Ovary (tissue), 9 donors: ENCODE results near the gene CACNA1C. TPM values are rescaled to one million over a fixed set of nuclear protein-coding genes. Genes with fewer than 3 reads are reported as not detected.
A peak's percentile ranks its signal among the peaks of the same experiment; 100 is the strongest.

Experiments used
- DNase-seq, 5 donors: peaks; one replicate each; pipeline ENCODE4 v3.0.0-alpha.2; 2019 to 2020
- H3K27ac ChIP-seq, 2 donors: fragments of 200-600 bp; one replicate each; pipeline versions ENCODE4 v1.5.1 to v1.8.0; 2019 to 2022
- H3K27me3 ChIP-seq: fragments of 200-600 bp; one replicate; pipeline ENCODE4 v1.8.0; 2022
- H3K36me3 ChIP-seq: fragments of 200-600 bp; sonication (generic); one replicate; pipeline ENCODE4 v1.5.1; 2019
- H3K4me1 ChIP-seq: one replicate; pipeline ENCODE4 v1.8.1; 2013; ENCODE audit warnings: mild to moderate bottlenecking, moderate library complexity; ENCODE audit not compliant: insufficient read depth
- H3K4me3 ChIP-seq: fragments of 200-600 bp; sonication (generic); one replicate; pipeline ENCODE4 v1.5.1; 2017
- H3K9me3 ChIP-seq, 2 donors: fragments of 200-600 bp in 1 of 2; sonication (generic) in 1 of 2; one replicate each; pipeline versions ENCODE4 v1.5.1 to v1.8.1; 2013 to 2019; ENCODE audit warnings: mild to moderate bottlenecking in 1 of 2, moderate library complexity in 1 of 2
- EP300 ChIP-seq: sonication (generic); formaldehyde crosslinking; IDR thresholded peaks from one replicate; pipeline ENCODE4 v1.6.1; 2017; ENCODE audit warnings: antibody characterized with exemption
- POLR2A ChIP-seq: fragments of 450-650 bp; IDR thresholded peaks from one replicate; pipeline ENCODE4 v1.6.1; 2017; ENCODE audit warnings: antibody characterized with exemption, mild to moderate bottlenecking, moderate library complexity
- WGBS, 3 donors: extraction: QIAGEN DNeasy Blood & Tissue Kit in 1 of 3; methylation state at CpG; one replicate each; pipeline versions ENCODE4 v1.1.5 to v1.1.7; 2013 to 2017; 5-methylcytosine and 5-hydroxymethylcytosine counted together
- intact Hi-C, 4 donors: fragments of 100-400 bp; cut with DNase I; formaldehyde crosslinking; loops; one replicate each; pipeline versions ENCODE4 v1.11.0 to v1.15.1; 2022 to 2023
- polyA plus RNA-seq, 2 donors: library from polyadenylated mRNA; stranded (reverse); fragments of 200-250 nt in 1 of 2; fragments of 350-450 nt in 1 of 2; fragmentation: Illumina TruSeq in 1 of 2; extraction: RNeasy Lipid Tissue Mini Kit (QIAGEN cat#74804) in 1 of 2; gene quantifications; one replicate each; pipeline ENCODE4 v1.2.3, GENCODE V29; 2013 to 2014
- total RNA-seq, 7 donors: library from RNA; depleted of rRNA in 2 of 7; stranded (reverse); fragments of >200 nt in 2 of 7; fragmentation: NEBNext Ultra II Directional in 3 of 7; extraction: Animal tissue kit (Norgen Biotek cat#: 25700) in 3 of 7; gene quantifications; one replicate each; pipeline versions ENCODE4 v1.1.0 to v1.2.4, GENCODE V29; 2016 to 2023
- TF ChIP-seq, protein P1 (sequence below), 3 donors: fragments of 450-650 bp in 2 of 3; fragments of 200-600 bp in 1 of 3; IDR thresholded peaks; one replicate each; pipeline versions ENCODE4 v1.5.1 to v1.8.0; 2016 to 2022; ENCODE audit warnings: antibody characterized with exemption in 3 of 3, mild to moderate bottlenecking in 1 of 3
- donor health status: DM: no; HTN: no; CAD: no; lungs with moderate emphysema.
- donor health status: DM: no; HTN: no; CAD: no.
- donor health status: Bipolar disorder and iron deficiency.
- donor health status: DM: yes; HTN: yes; CAD: no.
- donor health status: DM: no; HTN: no; CAD: no.
- donor health status: DM: yes; HTN: yes; CAD: no.

The CACNA1C gene
- total and polyA plus RNA-seq, 9 donors: 2.2 to 8.3 (median 3.7) TPM

DNA sequence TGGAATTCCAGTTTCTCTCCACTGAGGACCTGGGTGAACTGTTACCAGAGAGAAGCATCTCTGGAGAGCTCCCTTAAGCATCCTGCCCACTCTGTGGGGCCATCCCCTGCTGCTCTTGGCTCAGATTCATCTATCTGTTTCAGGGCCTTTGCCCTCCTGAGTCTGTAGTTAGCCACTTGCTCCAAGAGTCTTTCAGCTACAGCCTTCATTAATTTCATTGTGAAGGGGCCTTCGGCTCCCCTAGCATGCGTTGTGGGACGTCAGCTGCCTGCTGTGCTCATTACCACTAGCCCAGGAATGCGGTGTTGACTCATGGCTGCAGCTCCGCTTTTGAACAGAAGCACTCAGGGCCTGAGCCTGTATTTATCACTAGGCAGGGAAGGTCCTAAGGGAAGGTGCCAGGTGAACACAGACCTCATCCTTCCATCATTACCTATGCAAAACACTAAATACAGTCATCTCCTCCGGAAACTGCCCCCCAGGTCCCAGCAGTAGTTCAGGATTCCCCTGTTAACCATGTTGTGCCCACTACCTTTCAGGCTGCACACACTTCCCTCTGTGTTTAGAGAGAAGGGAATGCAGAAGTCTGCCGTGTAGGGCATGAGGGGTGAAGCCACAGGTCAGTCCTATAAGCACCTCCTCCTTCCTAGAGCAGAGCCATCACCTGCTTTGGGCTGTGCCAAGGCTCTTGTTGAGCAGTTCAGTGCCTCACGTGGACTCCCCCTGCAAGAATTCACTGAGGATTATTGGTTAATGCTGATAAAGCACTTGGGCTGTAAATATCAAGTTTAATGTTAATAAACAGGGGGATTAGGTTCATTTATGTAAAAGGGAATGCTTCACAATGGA lies 191.4 kb downstream of the CACNA1C start:
- 30 to 58% (median 33%) methylated on average over 8 of the region's 8 CpGs for whole genome bisulfite sequencing, 3 donors
- DNase-seq: peak in 1 of 5 donors; percentile 33
- Histone ChIP-seq H3K4me1 (no peaks in the 10 kb centered on the region), H3K27me3 (no peaks in the 10 kb centered on the region), H3K36me3 (no peaks in the 10 kb centered on the region), H3K27ac (no peak overlapping the region), H3K4me3 (no peak overlapping the region), H3K9me3 (no peaks in the 10 kb centered on the region)
- TF ChIP-seq POLR2A: no peak
- TF ChIP-seq EP300: no peak
- TF ChIP-seq, protein P1, sequence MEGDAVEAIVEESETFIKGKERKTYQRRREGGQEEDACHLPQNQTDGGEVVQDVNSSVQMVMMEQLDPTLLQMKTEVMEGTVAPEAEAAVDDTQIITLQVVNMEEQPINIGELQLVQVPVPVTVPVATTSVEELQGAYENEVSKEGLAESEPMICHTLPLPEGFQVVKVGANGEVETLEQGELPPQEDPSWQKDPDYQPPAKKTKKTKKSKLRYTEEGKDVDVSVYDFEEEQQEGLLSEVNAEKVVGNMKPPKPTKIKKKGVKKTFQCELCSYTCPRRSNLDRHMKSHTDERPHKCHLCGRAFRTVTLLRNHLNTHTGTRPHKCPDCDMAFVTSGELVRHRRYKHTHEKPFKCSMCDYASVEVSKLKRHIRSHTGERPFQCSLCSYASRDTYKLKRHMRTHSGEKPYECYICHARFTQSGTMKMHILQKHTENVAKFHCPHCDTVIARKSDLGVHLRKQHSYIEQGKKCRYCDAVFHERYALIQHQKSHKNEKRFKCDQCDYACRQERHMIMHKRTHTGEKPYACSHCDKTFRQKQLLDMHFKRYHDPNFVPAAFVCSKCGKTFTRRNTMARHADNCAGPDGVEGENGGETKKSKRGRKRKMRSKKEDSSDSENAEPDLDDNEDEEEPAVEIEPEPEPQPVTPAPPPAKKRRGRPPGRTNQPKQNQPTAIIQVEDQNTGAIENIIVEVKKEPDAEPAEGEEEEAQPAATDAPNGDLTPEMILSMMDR (IDR thresholded peaks at IDR 0.05): no peak
- intact Hi-C loops: no loop called here

DNA sequence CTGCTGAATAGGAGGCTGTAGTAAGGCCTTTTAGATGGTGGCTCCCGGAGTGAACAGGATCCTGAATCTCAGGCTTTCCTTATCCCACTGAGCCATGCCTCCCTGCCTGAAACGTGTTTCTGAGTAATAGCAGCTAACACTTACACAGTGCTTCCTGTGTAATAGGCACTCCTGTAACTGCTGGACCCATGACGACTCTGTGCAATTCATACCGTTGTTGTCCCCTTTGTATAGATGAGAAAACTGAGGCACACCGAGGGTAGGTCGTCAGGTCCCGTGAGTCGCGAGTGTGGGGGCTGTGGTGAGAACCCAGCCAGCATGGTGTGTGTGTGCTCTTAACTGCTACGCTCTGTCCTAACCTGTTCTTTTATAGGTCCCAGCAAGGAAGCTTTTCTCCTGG lies 193.6 kb downstream of the CACNA1C start:
- intact Hi-C loops: no loop called here
- Histone ChIP-seq H3K27ac (no peak overlapping the region), H3K36me3 (no peaks in the 10 kb centered on the region), H3K4me3 (no peak overlapping the region), H3K4me1 (no peaks in the 10 kb centered on the region), H3K27me3 (no peaks in the 10 kb centered on the region), H3K9me3 (no peaks in the 10 kb centered on the region)
- DNase-seq: no peak
- 83 to 88% (median 84%) methylated on average over 10 of the region's 10 CpGs for WGBS, 3 donors
- TF ChIP-seq, protein P1 (IDR thresholded peaks at IDR 0.05): no peak
- TF ChIP-seq EP300 (no peak), POLR2A (no peak)

DNA sequence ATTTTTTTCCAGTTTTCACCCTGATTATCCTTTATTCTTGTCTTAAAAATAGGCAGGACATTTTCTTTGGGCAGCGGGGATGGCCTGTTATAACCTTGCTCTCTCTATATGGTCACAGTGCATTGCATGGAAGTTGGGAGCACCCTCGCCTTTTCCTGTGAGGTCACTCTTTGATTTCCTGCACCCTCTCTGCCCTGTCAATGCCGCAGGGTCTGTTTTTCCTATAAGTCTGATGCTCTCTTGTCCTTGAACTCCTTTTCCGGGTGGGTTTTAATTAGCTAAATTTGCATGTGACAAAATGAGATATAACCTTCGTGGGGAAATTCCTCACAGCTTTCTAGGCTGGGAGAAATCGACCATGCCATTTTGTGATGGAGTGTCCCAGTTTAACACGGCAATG lies 194.3 kb downstream of the CACNA1C start:
- intact Hi-C loops: no loop called here
- H3K4me1 ChIP-seq: no peaks in the 10 kb centered on the region
- no peaks in the 10 kb centered on the region for H3K36me3 ChIP-seq
- no peak overlapping the region for H3K27ac ChIP-seq
- 74 to 83% (median 75%) methylated on average over 7 of the region's 7 CpGs for WGBS, 3 donors
- no peak for TF ChIP-seq EP300
- no peak for TF ChIP-seq POLR2A
- TF ChIP-seq, protein P1 (IDR thresholded peaks at IDR 0.05): no peak
- no peaks in the 10 kb centered on the region for H3K27me3 ChIP-seq
- no peak for DNase-seq
- no peaks in the 10 kb centered on the region for H3K9me3 ChIP-seq
- no peak overlapping the region for H3K4me3 ChIP-seq

DNA sequence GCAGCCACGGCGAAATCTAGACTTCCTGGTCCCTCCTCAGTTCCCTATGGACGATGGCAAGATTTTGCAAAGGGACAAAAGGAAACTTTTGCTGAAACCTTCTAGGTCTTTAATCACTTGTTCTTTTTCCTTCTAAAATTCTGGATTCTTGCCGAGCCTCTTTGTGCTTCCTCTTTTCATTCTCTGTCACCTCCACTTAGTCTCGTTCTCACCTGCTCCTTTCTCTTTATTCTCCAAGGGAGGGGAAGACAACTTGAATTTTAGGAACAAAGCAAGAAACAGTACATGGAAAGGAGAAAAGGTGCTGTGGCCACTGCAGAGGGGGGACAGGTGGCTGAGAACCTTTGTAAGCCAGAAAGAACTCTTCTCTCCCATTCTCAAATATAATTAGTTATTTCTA lies 194.8 kb downstream of the CACNA1C start:
- no peak for TF ChIP-seq POLR2A
- TF ChIP-seq, protein P1 (IDR thresholded peaks at IDR 0.05): no peak
- TF ChIP-seq EP300: no peak
- no peaks in the 10 kb centered on the region for H3K4me1 ChIP-seq
- H3K27ac ChIP-seq: no peak overlapping the region
- H3K4me3 ChIP-seq: no peak overlapping the region
- intact Hi-C loops: no loop called here
- WGBS, 3 donors: 76 to 85% (median 80%) methylated on average over 5 of the region's 5 CpGs
- H3K36me3 ChIP-seq: no peaks in the 10 kb centered on the region
- no peaks in the 10 kb centered on the region for H3K27me3 ChIP-seq
- no peak for DNase-seq
- H3K9me3 ChIP-seq: no peaks in the 10 kb centered on the region
